Cerebellar nuclear complex (tissue), 1 donor: ENCODE data around the gene UNK.
"Not testable (repeated sequence)": the region's sequence is repeated elsewhere in the genome, so short reads cannot be mapped to it uniquely, and the experiment has no call there.

ENCODE experiments used
- DNase-seq, 2 experiments: peaks; one replicate each; lab custom pipeline; 2025; lab: John Stamatoyannopoulos, UW

The UNK gene

GRCh38 chr17:75806822-75807500 is 22.4 kb downstream of the UNK start:
- DNase-seq = no peak

- no peak for DNase-seq
These were observed 23.3 kb downstream of the UNK start for GRCh38 chr17:75807861-75808260.

DNA sequence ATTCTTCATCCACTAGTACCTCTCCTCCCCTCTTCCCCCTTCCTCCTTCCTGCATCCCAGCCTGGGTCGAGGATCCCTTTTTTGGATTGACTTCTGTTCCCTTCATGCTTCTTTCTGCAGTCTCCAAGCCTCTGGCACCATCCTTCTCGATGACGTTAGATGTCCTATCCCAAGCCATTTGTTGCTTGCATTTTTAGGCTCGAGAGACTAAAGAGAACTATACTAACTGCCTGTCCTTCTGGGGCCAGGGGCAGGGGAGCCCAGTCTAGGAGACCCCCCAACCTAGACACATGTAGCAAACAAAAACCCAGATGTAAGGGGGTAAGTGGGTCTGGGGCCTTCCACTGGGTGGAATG is 23.9 kb downstream of the UNK start:
- no peak for DNase-seq

- no peak for DNase-seq
These were observed 24.5 kb downstream of the UNK start for GRCh38 chr17:75808905-75809621.

DNA sequence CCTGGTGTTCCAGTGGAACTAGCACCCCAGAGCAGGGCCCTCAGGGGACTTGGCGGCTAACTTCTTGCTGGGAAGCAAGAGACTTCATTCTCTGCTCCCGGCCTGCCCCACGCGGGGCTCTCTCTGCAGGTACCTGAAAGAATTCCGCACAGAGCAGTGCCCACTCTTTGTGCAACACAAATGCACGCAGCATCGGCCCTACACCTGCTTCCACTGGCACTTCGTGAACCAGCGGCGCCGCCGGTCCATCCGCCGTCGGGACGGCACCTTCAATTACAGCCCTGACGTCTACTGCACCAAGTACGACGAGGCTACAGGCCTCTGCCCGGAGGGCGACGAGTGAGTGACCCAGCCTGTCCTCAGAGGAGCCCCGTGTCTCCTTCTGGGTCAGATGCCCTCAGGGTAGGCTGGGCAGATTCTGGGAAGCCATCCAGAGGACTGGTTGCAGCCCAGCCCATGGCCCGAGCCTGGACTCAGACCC is 25.1 kb downstream of the UNK start:
- DNase-seq = no peak

- DNase-seq = no peak
These were observed 25.6 kb downstream of the UNK start for GRCh38 chr17:75810216-75810615.

- not testable (repeated sequence) for DNase-seq
These were observed 26.1 kb downstream of the UNK start for GRCh38 chr17:75810756-75811155.

DNA sequence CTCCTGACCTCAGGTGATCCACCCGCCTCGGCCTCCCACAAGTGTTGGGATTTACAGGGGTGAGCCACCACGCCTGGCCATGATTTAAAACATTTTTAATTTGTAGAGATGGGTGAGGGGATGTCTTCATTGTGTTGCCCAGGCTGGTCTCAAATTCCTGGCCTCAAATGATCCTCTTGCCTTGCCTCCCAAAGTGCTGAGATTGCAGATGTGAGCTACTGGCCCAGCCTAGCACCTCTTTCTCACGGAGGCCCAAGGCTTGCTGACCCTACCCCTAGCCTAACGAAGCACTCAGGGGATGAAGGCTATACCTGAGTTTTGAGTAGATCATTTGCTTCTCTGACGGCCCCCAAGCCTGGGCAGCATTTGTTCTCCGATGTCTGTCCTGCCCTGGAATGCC is 26.6 kb downstream of the UNK start:
- no peak for DNase-seq

GRCh38 chr17:75812096-75813013 is 27.7 kb downstream of the UNK start:
- DNase-seq = no peak

DNA sequence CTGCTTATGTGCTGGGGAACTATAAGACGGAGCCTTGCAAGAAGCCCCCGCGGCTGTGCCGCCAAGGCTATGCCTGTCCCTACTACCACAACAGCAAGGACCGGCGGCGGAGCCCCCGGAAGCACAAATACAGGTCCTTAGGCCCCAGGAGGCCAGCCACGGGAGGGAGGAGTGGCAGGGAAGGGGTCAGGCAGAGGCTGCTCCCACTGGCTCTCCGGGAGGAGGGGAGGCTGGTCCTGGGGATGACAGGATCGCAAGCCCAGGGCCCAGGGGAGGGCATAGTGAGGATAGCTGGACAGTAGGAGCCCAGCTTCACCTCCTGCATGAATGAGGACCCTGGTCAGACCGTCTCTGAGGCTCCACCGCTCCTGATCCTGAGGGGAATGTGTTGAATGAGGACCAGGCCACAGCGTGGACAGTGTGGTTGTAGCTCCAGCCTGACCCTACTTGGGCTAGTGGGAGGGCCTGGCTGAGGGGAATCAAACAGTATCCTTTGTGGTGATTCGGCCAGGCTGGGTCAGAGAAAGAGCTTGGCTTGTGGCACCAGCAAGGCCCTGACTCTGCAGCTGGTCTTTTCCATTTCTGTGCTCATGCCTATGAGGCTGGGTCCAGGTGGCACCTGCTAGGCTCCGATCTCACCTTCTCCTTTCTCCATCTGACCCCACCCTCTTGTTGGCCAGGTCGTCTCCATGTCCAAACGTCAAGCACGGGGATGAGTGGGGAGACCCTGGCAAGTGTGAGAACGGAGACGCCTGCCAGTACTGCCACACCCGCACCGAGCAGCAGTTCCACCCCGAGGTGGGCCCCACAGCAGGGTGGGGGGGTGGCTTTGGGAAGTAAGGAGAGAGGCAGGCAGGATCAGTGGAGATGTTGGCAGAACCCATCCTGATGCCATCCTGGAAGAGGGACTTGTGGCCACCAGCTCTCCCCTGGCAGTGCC is 28.7 kb downstream of the UNK start:
- DNase-seq = no peak

DNA sequence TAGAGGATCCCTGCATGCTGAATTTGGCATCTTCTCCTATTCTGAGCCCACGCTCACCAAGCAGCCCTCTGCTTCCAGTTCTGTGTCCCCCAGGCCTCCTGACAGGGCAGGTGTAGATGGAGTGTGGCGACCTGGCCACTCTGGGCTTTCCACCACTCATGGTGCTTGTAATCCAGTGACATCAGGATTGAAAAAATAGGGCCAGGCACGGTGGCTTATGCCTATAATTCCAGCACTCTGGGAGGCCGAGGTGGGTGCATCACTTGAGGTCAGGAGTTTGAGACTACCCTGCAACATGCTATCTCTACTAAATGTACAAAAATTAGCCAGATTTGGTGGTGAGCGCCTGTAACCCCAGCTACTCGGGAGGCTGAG is 29.4 kb downstream of the UNK start:
- no peak for DNase-seq

GRCh38 chr17:75814900-75815373 is 30.3 kb downstream of the UNK start:
- DNase-seq = no peak

- no peak for DNase-seq
These were observed 30.8 kb downstream of the UNK start for GRCh38 chr17:75815399-75815798.

DNA sequence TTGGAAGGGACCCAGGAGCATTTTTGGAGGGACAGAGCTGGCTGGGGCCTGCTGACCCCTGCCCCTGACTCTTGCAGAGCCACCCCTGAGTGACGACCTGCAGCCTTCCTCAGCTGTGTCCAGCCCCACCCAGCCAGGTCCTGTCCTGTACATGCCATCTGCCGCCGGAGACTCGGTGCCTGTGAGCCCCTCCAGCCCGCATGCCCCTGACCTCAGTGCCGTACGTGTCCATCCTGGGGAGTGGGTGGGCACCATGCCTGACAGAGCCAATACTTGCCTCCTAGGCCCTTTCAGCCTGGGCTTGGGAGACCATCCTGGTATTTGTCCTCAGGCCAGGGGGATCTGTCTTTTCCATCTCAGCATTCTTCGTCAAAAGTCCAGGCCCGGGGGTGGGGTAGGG is 32.1 kb downstream of the UNK start:
- DNase-seq = no peak

- DNase-seq = no peak
These were observed 33.0 kb downstream of the UNK start for GRCh38 chr17:75817571-75817970.

DNA sequence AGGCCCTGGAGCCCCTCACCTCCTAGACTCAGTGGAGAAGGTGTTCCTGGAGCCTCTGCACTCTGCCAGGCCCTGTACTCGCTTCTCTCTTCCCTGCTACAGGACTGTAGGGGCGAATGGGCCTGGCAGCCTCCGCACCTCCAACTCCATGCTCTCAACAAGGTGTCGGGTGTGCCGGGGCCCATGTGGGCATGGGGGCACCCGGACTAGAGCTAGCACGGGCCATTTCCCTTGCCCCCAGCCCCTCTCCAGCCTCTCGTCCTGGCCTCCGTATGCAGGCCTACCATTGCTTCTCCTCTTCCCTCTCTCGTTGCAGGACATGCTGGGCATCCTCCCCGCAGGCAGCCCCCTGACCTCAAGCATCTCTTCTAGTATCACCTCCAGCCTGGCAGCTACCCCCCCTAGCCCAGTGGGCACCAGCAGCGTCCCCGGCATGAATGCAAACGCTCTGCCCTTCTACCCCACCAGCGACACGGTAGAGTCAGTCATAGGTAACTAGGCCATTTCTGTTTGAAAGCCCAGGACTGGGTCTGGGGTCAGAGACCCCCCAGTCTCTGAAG is 33.8 kb downstream of the UNK start:
- no peak for DNase-seq

DNA sequence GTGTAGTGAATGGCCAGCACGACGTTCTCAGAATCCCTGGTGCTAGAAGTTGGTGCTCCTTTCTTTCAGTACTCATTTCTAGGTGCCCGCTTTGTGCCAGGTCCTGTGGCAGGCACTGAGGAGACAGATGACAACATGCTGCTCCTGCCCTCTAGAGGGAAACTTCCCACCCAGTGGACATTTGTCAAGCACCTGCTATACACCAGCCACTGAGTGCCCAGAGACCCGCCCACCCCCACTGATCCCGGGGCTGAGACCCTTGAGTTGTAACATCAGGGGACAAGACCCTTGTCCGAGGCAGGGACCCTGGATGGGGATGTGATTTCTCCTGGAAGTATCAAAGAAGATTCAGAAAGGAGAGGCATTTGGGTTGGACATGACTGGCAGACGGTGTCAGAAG is 34.5 kb downstream of the UNK start:
- no peak for DNase-seq

- no peak for DNase-seq
These were observed 35.1 kb downstream of the UNK start for GRCh38 chr17:75819678-75820077.

DNA sequence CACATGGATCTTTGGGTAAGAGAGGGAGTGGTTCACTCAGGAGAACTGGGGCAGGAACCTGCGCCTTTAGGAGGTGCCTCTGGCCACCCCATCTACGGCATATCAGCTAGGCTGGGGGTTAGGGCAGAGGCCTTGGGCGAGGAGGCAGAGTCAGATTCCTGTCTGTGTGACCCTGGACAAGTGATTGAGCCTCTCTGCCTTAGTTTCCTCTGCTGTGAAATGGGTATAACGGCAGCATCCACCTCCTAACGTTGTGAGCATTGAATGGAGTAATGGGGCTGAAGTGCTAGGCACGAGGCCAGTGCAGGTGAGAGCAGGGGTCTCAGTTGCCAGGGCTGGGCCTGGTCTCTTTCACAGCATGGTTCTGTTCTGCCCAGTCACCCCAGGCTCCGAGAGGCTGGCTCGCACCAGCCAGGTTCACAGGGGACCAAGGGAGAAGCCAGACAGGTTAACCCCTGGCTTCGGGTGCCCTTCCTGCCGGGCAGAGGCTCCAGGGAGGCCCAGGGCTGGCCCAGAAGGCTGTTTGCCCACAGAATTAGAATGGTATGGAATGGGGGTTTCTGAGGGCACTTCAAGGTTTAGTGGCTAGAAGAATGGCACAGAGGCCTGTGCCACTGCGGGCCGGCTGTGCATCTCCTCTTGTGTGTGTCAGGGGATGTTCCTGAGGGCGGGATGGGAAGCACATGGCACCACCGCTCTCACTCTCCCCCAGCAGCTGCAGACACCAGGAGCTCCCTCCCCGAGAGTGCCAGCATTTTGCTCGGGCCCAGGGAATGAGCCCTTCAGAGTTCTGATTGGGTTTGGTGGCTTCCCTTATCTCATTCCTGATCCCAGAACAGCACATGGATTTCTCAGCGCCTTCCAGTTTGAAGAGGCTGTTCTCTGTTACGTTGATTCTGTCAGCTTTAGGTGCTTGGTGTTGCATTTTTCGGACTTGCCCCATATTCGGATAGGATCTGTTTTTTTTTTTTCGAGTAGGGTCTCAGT is 35.8 kb downstream of the UNK start:
- no peak for DNase-seq

DNA sequence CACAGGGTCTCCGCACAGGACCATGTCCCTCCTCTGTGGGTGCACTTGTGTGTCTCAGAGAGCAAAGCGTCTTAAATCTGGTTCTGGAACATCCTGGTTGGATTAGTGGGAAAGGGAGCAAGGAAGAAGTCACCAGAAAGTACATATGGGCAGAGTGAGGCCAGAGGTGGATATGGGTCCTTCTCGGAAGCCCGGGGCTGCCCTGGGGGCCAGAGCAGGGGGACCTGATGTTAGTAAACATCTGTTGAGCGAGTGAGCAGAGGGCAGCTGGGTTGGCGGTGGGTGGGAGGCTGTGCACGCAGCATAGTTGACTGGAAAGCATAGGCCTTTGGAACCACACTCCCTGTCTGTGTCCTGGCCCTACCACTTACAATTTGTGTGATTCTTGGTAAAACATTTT is 36.9 kb downstream of the UNK start:
- DNase-seq = no peak
